LHCN-M2 (cell line): ENCODE results near the gene LRP8. TPM values are rescaled to one million over a fixed set of nuclear protein-coding genes. Genes with fewer than 3 reads are reported as not detected.

Experiments
- DNase-seq: peaks from one replicate; pipeline ENCODE4 v3.0.0-alpha.2; 2012; ENCODE audit warnings: low read depth
- polyA plus RNA-seq: library from polyadenylated mRNA; unstranded; fragments of >200 nt; gene quantifications from one replicate; pipeline ENCODE4 v1.2.1, GENCODE V29; 2012; ENCODE audit warnings: missing spikeins
- total RNA-seq: library from RNA; depleted of rRNA; stranded (reverse); fragments of >200 nt; gene quantifications from 2 replicates; pipeline ENCODE4 v1.2.3, GENCODE V29; 2014; rRNA removed

The LRP8 gene
- total RNA-seq: 7.7 and 10.0 TPM in 2 replicates
- polyA plus RNA-seq: 4.2 TPM

DNA sequence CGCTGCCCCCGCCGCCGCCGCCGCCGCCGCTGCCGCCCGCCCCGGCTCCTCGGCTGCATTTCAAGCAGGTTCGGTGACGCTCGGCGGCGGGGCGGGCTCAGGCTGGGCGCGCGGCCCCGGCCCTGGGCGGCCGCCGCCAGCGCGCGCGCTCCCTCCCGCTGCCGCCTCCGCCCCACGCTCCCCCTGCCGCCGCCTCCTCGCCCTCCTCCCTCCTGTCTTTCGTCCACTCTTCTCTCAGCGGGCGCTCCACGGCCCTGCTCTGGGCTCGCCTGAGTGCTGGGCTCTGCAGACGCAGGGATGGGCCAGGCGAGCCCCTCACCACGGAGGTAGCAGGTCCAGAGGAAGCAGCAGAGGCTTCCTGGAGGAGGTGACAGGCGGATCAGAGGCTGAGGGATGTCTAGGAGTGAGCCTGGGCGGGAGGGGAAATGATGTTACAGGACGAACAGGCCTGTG, at the start of gene LRP8:
Gene LRP8 (minus strand): TSS at position 62 of the 453 bp plus-strand sequence. CDS start 158 bp downstream, outside the sequence.
- peak; percentile 48 for DNase-seq

DNA sequence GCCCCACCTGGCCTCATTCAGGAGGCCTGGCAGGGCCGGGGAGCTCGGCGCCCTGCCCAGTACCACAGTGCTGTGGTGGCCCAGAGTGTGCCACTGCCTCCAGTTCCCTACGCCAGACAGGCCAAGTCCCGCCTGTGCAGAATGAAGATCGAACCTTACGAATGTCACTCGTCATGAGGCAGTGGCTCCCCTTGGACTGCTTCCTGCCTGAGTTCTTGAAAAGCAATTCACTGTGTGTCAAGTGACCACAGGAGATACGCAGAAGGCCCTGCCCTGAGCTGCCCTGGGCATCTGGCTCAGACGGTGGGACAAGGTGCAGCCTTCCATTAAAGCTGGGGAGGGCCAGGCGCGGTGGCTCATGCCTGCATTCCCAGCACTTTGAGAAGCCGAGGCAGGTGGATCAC, 49.6 kb upstream of the LRP8 start:
- DNase-seq: no peak

DNA sequence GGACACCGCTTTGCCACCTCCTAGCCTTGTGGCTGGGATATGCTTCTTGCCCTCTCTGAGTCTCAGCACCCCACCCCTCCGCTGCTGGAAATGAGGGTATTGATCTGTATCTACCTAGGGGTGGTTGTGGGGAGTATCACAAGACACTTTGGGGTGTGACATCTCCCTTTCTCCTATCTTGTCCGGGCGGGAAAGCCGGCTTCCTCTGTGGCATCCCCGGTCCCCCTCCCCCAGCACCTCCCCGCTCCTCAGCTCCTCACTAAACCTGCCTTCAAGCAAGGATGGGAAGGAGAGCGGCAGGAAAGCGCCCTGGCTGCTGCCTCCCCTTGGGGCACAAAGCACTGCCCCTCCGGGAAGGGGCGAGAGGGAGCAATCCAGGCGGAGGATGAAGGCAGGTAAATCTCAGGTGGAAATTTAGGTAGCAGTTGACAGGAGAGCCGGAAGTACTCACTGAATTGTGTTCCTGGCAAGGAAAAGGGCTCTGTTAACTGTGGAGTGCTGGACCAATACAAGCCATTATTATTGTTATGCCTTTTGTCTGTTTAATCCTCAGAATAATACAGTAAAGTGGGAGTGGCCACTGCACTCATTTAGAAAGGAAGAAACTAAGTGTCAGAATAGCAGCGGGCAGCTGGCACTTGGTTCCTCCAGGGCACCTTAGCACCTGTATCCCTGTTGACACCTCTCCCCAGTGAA, 49.0 kb upstream of the LRP8 start:
- no peak for DNase-seq

DNA sequence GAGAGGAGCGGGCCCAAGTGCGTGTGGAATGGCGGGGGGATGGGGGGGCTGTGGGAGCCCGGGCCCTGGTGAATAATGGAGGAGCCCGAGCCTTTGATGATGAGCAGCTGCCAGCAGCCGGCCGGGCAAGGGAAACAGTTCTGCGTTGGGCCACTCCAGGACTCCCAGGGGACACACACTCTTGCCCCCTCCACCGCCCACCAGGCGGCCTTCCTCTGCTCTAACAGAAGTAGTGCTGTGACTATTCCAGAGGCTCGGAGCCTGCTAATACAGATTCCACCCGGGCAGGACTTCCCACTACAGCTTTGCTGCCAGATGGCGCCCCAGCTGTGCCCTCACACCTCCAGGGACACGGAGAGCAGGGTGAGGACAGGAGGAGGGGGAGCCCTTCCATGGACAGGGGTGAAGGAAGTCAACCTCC, 48.2 kb upstream of the LRP8 start:
- DNase-seq: no peak

DNA sequence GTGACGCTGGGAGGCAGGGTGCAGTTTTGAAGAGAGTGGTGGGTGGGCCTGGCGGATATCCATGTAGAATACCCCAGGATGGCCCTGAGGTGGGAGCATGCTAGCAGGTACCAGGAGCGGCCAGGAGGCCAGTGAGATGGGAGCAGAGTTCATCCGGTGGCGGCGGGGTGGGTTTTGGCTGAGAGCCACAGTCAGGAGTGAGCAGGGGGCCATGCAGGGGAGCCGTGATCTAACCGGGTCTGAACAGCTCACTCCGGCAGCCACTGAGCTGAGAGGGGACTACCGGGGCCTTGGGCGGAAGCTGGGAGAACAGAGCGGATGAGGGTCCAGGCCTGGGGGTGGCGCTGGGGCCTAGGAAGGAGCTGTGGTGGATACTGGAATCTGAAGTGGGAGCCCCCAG, 47.6 kb upstream of the LRP8 start:
- DNase-seq: no peak

DNA sequence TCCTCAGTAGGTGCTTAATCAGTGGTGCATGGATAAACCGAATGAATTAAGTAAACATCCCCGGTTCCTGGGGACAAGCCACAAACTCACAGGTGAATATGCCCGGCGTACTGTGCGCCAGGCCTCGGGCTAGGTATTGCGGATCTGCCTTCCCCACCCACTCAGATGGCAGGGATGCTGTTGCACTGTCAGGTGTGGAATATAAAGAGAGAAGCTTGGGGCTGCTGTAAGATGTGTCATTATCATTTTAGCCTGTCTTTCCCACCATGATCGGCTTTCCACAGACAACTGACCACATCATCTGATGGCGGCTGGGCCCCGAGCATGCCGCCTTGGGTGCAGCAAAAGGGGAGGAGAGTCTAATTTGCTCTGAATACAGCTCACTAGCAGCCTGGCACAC, 45.4 kb upstream of the LRP8 start:
- DNase-seq: no peak

DNA sequence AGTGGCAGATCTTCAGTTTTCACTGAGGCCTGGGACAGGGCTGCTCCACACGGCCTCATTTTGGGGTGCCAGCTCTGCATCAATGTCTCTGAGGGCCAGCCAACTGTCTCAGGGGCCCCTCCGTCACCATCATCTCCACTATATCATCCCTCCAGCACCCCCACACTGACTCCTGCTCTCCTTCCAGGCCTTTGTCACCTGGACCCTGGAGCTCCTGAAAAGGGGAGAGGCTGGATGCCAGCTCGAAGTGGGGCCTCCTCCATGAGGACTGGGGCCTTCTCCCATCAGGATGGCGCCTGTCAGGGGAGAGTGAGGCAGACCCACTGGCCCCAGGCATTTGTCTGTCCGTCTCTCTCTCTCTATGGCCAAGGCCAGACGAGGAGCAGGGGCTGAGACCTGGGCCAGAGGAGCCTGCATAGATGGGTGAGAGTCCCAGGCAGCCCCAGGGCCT, 44.7 kb upstream of the LRP8 start:
- no peak for DNase-seq

DNA sequence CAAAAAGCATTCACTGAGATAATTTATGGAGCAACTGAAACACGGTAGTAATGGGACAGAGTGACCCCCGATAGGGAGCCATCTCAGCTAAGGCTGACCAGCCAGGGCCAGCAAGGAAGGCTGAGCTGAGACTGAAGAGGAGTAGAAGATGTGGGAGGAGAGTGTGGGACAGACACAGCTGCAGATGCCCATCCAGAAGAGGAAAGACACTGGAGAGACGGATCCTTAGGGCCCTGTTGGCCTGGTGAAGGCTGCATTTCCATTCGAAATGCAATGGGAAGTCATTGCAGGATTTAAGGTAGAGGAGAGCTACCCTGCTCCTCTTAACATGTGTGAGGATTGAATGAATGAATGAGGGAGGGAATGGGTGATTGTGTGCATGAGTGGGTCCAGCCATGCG, 44.0 kb upstream of the LRP8 start:
- DNase-seq: no peak

DNA sequence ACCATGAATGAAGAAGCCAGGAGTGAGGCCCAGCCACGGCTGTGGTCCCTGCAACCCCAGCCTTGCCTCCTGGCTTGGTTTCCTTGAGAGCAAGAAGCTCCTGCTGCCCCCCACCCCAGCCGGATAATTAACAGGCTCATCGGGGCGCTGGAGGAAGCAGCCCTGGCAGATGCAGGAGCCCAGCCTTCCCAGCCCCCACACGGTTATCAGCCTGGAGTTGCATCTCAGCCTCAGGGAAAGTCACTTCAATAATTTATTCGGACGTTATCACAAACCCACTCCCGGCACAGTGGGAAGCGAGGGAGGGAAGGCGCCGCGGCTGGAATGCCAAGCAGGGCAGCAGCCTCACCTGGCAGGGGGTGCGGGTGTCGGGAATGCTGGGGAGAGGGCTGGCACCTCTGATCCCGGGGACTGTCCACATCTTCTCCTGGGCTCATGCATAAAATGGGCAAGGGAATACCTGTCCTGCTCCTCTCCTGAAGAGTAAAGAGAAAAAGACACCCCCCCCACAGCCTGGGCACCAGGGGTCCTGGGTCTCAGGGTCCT, 43.3 kb upstream of the LRP8 start:
- no peak for DNase-seq

DNA sequence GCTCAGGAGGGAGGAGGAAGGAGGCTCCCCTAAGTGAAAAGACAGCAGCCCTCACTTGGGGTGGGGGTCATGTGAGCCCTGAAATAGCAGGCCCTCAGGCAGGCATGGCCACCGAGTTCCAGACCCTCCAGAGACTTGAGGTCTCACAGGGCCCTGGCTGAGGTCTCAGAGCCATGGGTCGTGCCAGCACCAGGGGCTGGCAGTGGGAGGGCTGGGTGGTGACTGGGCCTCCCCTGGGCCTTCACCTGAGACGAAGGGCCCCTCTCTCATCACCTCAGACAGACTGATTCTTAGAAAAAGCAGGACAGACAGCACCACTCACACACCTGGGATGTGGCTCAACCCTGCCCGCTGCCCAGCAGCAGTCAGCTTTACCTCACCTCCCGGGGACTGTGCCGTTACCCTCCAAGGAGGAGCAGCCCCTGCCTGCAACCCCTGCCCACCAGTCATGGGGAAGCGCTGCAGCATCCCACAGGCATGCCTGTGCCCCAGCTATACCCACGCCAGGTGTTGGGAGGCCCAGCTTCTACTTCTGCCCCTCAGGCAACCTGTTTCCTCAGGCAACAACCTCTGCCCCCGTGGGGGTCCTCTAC, 42.6 kb upstream of the LRP8 start:
- DNase-seq: no peak

DNA sequence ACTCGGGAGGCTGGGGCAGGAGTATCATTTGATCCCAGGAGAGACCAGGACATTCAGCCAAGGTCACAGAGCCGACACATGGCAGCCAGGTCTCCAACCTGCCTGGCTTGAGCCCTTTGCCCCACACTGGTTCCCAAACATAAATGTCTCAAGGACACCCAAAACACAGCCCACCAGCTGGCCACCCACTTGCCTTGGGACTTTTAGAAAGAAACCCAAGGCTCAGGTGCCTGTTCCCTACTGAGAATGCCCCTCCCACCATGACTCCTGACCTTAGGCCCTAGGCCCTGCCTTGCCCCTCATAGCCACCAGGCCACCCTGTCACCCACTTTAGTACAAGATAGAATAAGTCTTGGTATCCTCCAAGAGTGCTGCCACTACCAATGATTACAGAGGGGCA, 41.9 kb upstream of the LRP8 start:
- DNase-seq: no peak

DNA sequence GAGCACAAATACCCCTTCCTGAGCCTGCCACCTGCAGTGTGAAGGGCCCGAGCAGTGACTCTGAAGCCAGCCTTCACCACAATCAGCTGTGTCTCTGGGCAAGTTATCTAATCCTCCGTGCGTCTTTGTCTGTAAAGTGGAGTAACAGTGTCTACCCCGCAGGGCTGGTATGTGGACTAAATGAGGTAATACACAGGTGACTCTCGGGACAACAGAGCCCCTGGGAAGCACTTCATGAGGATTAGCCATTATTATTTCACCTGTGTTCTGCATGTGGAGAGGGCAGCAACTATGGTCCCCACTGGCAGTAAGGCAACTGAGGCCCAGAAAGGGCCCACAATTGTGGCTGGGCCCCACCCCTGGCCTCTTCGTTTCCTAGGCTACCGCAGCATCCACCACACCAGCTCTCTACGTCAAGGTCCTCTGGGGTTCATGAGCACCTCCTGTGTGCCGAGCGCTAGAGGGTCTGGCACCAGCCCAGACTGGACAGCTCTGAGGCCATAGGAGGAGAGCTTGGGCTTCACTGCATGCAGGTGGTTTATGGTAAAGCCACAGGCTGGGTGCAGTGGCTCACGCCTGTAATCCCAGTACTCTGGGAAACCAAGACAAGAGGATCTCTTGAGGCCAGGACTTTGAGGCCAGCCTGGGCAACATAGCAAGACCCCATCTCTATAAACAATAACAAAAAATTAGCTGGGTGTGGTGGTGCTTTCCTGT, 41.3 kb upstream of the LRP8 start:
- DNase-seq: no peak

DNA sequence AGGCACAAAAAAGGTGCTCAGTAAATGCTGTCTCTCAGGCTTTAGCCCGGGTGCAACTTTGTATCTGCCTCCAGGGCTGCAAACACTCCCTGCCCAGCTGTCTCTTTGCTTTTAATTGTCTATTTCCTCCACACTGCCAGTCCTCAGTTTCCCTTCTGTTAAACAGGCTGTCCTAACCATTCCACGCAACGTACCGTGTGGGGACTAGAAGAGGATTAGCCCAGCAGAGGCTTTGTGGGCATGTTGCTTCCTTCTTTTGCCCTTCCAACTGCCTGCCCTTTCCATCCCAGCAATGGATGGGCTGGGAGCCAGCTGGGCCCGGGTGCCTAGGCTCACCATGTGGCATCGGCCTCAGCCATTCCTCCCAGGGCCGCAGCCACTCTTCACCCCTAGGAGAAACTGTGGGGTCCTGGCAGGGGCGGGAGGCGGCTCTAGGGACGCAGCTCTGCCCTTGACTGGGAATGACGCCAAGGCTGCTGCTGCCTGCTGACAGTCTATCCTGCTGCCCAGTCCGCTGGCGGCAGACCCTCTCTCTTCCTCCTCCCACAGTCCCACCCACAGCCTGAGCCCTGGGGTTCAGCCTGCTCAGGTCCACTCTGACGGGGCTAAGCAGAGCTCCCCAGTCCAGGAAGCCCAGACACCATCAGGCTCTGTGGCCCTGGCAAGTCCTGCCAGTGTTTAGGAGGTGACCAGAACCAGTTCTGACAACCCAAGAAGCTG, 40.6 kb upstream of the LRP8 start:
- no peak for DNase-seq

DNA sequence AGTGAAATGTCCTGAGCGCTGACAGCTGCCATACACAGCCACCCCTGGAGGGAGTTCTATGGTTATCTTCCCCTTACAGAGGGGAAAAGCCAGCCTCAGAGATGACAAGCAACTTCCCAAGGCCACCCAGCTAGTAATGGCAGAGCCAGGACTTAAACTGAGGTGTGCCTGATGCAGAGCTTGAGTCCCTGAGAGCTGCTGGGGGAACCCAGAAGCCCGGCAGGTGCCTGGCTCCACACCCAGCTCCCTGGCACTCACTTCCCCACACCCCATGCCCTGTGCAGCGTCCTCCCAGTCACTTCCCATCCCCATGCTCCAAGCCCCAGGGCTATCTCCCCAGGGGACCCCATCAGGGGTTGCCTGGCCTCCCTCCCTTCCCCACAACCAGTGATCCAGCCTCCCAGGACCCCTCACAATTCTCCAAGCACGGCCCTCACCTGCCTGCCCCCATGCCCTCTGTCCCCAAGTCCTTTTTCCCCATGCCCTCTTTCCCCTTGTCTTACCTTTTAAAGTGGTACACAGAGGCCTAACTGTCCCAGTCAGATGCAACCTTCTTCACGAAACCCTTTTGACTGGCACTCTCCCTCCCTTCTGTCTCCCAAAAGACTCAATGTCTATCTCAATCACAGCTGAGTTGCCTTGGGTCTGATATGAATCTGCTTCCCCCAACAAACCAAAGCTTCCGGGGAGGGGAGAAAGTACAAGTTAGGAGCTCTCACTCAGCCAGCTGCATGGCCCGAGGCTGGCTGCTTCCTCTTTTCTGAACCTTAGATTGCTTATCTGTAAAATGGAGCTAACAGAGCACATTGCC, 39.8 kb upstream of the LRP8 start:
- no peak for DNase-seq

DNA sequence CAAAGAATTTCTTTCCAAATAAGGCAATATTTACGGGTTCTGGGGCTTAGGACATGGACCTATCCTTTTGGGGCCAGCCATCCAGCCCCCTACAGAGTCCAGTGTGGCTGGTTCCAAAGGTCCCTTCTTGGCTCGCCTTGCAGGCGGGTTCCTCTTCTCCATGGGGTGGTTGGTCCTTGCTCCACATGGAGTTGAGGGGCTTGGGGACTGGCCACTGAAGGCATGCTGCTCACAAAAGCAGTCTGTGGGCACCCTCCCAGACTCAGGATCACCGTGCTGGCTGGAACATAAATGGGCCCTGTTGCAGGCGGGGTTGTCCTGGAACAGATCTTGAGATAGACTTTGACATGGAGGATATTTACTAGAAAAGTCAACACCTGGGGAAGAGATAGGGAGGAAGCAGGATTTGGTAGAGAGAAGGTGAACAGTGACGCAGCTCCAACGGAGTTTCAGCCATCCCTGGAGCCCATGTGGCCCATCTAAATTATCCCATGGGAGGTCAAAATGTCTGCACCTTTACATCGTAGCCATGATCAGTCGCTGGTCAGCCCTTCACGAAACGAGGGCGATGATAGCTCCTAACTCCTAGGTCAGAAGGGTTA, 39.1 kb upstream of the LRP8 start:
- no peak for DNase-seq

DNA sequence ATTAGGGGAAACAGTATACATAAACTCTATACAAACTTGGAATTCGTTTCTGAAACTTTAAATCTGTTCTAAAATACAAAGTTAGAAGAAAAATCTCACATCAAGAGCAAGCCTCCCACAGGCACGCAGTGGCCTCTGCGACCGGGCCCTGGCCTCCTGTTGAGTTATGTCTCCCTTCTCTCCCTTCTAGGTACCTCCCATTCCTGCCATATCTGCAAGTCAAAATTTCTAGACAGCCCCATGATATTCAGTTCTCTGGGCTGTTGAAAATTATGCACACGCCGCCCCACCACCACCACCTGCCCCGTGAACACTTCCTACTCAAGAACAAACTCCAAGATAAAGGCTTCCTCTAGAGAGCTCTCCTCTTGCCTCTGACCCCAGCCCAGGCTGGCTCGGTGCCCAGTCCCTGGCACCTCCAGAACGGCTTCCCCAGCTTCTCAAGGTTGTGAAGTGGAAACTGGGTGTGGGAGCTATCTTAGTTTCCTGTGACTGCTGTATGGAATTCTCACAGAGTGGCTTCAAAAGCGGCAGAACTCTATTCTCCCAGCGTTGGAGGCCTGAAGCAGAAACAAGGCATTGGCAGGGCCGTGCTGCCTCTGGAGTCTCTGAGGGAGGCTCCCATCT, 37.7 kb upstream of the LRP8 start:
- no peak for DNase-seq

DNA sequence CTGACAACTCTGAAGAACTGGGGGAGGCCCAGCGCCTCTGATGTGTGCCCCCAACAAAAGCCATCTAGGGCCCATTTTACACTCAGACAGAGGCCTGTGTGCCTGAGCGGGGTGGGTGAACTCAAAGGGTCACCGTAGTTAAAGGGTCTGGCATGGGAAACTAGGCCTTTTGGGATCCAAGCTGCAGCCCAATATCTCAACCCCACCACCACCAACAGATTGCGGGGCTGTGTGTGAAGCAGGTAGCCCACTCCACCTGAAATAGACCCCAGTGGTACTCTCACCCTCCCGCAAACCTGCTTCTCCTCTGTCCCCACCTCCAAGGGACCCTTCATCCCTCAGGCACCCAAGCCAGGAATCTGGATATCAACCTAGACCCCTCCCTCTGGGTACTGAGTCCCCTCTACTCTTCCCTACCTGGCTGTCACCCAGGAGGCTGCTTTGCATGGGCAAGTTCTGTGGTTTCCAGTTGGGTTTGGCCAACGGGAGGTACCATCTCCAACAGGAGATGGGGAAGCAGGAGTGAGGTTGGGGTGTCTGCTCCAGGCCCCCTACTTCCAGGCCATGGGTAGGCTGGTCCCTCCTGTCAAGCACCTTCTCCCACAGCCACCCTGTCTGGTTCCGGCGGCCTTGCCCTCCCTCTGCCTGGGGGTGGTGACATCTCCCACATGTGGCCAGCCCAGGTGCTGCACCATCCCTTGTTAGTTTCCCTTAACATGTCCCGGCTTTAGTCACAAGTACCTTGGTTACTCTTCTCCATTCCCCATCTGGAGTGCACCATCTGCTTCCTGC, 35.2 kb upstream of the LRP8 start:
- DNase-seq: no peak

DNA sequence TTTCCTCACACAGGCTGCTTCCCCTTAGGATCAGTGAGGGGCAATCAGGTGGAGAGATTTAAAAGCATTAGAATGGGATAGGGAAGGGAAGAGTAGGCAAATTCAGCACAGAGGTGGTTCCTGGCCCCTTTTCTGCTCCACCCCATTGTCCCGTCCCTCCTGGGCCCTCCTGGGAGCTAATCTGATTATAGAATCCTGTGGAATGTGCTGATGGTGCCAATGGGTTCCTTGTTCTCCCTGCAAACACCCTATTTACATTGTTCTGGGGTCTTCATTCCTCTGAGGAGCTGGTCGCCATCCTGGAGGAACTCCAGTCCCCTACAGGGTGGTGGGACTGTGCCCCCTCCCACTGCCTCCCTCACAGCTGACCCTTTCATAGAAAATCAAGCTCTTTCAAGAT, 34.4 kb upstream of the LRP8 start:
- no peak for DNase-seq

DNA sequence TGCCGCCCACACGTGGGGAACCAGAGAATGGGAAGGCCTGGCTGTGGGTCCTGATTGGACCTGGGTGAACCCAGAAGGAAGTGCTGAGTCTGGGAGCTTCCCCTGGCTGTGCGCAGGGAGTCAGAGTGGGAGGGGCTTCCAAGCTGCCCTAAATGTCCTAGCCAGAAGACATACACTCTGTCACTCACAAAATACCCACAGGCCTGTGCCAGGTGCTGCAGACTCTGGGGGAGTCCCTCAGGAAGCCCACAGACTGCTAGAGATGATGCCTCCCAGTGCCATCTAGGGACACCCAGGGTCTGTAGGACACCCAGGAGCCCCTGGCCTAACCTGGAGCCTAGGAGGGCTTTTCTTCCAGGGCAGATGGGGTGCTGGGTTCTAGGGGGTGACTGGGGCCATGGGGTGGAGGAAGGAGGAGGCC, 33.7 kb upstream of the LRP8 start:
- no peak for DNase-seq
